Bone marrow (tissue), 2 donors: Measurements from ENCODE around the gene KCNA10.

Experiments
- DNase-seq, 2 donors: peaks; one replicate each; lab custom pipeline; 2025; lab: John Stamatoyannopoulos, UW

The KCNA10 gene

DNA sequence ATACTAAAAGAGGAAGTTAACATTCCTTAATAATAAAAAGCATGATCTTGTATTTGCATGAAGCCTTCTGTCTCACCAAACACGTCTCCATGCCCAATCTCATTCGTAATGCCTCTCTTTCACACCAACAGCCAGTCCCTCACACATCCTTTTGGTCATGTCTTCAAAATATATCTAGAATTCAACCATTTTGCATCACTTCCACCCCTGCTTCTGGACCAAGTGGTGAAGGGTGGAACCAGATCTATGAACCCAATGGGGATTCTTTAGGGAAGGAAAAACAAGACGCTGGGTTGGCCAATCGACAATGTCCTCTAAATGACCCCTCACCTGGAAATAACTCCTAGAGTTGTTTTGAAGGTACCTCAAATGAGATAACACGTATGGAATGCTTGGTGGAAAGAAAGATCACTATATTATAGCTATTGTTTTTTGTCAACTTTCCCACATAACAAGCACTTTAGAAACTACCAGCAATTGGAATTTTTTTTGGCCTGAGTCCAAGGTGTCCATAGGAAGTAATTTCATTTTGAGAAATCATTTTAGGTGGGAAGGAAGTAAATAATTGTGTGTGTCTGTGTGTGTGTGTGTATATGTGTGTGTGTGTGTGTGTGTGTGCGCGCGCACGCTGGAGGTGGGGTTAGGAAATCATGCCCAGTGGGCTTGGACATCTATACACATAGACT is at the start of gene KCNA10:
KCNA10 (minus strand) TSS at position 51 of the 686 bp plus-strand sequence. CDS start 388 bp downstream, outside the sequence.
- no peak for DNase-seq

DNA sequence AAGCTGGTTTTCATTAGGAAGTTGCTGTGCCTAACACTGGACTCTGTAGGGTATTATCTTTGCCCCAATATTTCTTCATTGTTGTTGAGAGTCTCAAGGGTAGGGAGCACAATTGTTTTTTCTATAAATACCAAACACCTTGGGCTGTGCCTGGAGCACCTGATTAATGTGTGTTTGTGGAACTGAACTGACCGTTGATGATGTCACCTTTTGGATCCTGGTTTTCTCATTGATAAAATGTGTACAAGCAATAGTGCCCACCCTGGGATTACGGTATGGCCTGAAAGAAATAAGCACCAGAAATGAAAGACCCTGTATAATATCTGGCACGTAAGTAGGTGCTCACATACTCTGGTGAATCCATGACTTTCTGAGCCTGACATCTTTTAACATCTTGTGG is 47.9 kb upstream of the KCNA10 start:
- DNase-seq, result no peak

DNA sequence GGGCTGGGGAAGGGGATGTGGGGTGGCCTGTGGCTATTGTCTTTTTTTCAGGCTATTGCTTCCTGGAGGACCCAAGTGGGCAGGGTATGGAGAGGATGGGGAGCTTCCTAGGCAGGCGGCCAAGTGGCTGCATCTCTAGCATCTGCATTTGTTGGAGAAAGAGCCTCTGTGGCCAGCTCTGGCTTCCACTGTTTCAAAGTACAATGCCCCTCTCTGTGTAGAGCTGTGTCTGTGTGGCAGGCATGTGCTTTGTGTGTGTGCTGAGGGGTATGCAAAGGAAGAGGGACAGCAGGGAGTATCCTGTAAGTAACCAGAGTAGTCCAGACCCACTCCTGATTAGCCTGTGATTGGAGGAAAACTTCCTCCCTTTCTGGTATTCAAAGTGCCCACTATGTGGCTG is 46.6 kb upstream of the KCNA10 start:
- no peak for DNase-seq

DNA sequence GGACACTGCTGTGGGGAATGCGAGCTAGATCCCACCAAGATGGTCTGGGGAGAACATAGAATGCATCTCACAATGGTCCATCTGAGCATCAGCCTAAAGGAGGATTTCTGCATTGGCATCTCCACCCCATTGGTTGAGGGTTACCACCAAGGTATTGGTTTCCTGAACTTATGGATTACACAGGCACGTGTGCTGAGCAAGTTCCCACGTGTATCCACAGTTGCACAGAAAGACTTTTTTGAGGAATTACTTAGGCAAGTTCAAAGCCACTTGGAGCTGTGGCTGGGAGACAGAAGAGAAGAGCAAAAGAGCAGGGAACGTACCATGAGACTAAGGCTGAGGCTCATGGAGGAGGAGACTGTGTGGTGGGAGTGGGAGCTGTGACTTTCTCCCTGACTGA is 44.1 kb upstream of the KCNA10 start:
- DNase-seq, result no peak

DNA sequence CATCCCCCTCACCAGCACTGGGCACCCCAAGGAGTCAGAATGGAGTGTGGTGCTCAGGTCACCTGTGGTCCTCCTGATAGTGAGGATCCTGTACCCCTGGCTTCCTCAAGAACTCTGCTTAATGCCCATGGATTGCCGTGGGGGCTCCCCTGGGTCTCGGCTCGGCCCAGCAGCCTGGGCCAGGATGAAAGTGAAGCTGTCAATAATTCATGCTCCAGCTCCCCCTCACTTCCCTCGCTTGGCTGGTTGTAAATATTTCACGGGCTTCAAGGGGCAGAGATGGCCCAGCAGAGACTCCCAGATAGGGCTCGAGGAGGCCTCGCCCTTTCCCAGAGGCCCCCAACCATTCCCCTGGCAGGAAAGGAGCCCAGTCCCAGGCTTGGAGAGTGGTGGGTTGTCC is 42.6 kb upstream of the KCNA10 start:
- DNase-seq, result no peak

DNA sequence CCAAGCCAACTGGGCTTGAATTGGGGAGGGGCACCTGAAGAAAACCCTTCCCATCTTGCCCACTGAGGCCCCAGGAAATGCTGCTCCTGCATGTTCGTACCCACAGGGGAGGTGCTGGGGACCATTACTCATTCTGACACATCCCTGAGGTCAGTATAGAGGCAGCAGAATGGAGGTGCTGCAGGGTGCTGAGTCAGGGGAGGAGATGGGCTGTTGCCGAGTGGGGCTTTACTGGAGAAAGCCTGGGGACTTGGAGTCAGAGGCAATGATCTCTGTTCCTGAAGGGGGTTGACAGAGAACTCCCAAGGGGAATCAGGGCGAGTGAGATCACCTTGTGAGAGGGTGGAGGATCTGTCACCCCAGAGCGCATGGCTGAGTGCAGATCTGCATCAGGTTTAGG is 40.2 kb upstream of the KCNA10 start:
- no peak for DNase-seq

DNA sequence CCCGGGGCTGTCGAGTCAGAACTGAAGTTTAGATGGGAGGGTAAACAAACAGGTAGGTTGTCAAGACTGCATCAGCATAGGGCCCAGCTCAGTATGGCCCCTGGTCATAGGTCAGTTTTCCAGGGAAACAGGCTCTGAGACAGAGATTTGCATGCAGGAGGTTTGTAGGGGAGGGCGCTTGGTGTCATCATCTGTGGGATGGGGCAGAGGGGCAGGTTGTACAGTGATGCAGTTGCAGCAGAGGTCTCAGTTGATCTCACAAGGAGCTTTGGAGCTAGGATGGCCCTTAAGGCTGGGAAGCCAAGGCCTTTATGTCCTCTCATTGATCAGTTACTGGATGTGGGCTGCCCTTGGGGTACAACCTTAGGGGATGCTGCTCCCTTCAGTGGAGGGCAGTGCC is 38.5 kb upstream of the KCNA10 start:
- no peak for DNase-seq

DNA sequence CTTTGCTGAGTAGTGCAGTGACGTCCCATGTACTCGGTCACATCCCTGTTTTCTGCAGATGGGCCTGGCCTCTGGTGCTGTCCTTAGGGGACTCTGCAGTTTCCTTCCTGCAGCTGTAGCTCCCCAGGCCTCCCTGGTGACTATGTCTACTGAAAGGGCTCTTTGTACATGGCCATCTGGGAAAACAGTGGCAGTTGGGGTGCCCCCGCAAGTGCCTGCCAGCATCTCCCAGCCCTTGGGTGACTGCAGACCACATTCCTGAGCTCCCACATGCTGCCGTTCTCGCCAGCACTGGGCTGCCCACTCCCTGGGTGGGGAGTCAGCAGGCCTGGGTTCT is 37.5 kb upstream of the KCNA10 start:
- no peak for DNase-seq

DNA sequence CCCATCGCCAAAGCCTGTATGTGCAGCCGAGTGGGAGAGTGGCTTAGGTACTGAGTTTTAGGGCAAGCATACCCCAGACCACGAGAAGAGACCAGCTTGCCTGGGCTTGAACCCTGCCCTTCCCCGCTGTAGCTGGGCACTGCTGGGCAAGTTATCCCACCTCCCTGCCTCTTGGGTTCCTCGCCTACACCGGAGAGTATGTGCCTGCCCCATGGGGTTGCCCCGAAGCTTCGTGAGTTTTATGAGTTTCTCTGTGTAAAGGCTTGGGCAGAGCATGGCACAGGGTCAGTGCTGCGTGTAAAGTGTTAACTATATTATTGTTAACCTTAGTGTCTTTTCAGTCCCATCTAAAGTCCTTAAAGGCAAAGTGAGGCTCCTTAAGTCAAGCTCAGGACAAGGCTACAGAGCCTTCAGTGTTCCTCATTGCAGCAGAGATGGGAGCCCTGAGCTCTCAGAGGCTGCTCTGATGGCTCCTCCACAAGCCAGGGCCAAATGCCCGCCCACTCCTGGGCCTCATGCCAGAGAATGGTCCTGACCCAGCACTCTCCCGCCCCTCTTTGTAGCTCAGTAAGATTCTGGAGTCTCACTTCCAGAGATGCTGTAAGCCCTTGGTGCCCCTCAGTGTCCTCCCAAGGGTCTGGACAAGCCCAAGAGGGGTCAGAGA is 37.0 kb upstream of the KCNA10 start:
- no peak for DNase-seq

DNA sequence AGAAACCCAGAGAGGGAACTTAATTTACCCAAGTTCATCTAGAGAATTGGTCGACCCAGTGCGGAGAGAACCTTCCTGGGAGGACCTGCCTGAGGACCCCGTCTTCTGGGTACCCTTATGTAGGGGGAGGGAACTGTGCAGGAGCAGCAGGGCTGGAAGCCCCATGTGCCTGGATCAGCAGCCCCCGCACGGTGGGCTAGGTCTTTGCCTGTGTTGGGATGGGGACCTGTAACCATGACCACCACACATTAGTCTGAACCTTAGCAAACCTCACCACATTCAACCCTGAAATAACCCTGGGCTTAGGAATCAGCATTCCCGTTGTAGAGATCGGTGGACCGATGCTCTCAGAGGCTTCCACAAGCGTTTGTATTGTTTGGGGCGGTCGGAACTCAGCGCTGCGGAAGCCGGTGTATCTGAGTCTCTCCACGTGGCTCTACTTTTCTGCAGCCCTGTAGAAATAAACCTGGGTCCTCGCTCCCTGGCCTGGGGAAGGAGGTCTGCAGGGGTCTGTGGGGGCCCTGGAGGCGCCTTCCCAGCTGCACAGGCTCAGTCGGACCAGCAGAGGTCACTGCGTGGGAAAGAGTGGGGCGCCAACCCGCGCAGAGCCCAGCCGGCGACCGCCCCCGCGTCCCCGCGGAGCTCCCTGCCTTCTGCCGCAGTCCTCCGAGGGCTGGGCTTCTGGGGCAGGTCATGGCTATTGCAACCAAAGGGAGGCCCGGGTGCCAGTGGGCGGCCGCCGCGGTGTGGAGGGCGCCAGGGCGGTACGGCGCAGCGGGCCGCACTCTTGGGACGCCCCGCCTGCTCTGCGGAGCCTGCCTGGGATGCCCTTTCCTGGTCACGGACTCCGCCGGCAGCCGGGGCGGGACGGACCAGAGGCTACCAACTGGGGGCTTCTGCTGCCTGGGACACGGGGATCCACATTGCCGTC is 36.2 kb upstream of the KCNA10 start:
- DNase-seq, result peak in 1 of 2 donors; percentile 5

DNA sequence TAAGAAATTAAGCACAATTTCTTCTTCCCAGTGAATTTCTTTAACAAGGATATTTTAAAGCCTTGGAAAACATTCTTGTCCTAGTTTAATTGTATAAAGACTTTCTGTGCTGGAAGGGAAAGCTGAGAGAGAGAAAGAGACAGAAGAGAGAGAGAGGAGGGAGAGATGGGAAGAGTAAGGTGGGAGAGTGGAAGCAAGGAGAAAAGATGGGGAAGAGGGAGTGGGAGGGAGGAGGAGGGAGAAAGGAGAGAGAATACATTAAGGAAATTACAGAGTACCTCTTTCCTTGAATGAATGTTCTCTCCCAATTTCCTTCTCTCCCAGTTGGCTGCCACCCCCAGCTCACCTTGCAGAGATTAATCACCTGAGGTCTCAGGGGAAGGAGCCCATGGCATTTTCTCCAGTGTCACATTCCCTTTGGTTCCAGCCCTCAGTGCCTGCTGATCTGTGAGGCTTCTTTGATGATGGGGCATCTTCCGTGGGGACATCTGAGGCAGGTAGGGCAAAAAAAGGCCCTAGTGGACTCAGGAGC is 32.4 kb upstream of the KCNA10 start:
- no peak for DNase-seq

DNA sequence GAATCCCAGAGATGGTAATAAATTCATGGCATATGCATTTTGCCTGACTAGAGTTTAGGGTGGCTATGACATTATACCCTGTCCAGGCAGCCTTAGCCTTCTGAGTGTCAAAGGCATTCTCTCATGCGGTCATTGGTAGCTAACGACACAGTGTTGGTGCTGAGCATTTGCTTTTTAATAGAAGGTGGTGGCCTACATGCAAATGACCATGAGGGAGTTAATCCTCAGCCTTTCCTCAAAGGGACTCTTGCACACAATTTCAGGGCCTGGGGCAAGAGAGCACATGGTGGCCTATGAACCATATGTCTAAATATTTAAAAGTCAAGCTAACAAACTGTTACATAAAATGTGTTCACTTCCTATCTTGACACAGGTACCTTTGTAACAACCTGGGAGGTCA is 30.9 kb upstream of the KCNA10 start:
- DNase-seq, result no peak

DNA sequence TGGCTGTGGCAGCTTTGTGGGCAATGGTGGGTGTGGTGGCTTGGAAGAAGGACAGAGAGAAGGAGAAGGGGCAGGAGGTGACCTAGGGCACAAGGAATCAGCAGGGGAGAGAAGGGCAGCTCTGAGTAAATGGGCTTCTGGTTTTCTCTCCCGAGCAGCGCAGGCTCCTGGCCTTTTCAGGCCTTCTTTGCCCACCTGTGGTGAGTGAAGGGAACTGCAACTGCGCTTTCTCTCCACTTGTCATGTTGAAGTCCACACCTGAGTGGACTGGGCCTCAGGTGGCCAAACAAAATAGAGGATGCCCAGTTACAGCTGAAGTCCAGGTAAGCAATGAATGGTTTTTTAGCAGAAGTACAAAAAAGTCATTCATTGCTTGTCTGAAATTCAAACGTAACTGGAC is 29.4 kb upstream of the KCNA10 start:
- DNase-seq, result no peak

DNA sequence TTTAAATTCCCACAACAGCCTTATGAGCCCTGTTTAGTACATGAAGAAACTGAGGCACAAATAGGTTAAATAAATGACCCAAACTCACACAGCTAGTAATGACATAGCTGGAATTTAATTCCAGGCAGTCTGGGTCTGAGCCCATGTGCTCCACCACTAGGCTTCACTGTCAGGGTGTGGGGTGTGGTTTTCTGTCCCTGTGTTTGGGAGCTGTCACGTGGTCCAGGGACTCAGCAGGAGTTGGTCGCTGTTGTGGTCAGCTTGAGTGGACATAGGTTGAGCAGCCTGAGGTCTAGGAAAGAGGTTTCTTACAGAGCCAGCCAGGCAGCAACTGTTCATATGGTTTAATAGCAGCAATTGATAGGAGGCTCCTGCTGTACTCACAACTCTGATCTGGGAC is 28.0 kb upstream of the KCNA10 start:
- DNase-seq, result no peak

DNA sequence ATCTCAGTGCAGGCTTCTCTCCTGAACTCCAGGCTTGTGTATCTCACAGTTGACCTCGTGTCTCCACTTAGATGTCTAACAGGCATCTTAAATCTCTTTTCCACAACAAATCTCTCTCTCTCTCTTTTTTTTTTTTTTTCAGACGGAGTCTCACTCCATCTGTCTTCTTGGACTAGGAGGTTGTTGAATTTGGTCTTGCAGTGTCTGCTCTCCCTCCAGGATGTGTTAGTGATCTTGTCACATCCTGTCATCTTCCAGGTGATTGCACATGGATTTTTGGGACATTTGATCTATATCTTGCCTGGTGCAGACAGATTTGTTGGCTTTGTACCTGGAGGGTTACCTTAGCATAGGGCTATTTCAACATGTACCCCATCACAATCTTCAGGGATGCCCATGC is 26.5 kb upstream of the KCNA10 start:
- DNase-seq, result no peak

DNA sequence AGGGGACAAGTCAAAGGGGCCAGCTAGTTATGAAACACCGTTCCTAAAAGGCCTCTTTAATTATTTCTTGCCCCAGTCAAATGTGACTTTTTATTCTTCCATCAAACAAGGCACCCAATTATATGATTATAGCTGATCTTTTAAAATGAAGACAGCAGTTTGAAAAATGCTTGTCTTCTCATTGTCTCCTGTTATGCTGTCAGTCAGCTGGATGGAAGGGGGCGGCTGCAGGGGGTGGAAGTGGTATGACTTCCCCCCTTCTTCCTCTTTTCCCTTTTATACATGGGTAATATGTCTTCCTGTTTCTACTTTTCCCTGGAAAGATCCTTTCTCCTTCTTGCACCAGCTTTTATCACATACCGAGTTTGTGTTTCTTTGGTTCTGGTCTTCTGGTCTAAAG is 25.8 kb upstream of the KCNA10 start:
- DNase-seq, result no peak

DNA sequence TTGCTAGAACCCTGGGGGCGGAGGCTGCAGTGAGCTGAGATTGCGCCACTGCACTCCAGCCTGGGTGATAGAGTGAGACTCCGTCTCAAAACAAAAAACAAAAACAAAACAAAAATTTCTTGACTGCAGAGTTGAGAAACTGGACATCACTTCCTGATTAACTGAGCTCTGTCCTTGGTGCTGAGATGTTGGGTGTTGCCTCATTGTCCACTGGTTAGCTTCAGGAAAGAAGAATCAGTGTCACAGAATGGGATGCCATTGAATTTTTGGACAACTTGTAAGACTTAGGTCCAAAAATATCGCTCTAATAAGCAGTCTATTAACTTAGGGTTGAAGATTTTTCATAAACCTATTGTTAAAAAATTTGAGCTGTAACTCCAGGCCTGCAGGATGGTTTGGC is 23.8 kb upstream of the KCNA10 start:
- no peak for DNase-seq

DNA sequence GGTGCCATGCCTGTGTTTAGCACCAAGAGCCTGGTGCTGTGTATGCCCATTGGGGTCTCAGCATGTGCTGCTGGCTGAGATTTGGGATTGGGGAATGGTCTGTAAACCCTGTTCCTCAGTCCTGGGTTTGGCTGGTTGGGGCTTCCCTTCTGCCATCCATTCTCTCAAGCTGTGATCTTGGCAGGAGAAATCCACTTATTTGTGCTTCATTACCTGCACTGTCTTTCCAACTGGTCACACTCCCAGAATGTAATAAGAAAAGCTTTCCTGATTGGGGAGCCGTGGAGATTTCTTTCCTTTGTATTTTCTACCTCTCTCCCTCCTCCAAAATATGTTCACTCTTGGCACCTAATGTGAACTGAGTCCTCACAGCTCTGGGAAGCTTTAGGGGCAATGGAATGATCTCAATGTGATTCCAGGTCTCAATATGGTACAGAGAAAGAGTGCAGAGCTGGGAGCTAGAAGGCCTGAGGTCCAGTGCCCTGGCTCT is 23.0 kb upstream of the KCNA10 start:
- DNase-seq, result no peak

DNA sequence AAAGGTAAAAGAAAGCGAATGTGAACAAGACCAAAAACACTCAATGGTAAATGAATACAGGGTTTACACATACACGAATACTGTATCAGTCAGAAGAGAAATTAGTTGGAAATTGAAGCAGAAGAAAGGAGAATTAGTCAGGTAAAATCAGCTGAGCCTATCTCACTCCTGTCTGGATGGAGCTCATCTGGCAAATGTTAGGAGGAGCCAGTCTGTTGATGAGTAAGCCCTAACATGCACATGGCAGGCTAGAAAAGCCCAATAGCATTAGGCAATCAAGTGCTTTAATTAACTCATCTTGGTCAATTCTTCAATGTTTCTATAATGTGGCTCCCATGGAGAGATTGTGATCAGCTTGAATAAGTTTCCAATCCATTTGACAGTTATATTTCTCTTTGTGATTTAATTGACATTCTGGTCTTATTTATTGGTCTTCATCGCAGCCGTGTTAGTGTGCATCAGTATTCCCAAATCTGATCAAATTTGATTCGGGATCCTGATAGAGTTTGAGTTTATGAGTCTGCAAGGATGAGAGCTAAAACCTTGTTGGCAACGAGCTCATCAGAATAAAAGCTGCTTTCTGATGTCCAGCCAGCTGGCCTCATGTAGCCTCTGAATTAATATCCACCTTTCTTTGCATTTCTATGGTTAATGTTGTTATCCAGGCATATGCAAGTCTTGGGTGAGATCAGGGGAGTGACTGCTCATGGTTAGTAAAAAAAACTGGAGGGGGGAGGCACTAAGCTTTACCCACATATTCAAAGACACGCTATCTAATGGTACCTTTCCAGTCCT is 22.1 kb upstream of the KCNA10 start:
- DNase-seq, result no peak

DNA sequence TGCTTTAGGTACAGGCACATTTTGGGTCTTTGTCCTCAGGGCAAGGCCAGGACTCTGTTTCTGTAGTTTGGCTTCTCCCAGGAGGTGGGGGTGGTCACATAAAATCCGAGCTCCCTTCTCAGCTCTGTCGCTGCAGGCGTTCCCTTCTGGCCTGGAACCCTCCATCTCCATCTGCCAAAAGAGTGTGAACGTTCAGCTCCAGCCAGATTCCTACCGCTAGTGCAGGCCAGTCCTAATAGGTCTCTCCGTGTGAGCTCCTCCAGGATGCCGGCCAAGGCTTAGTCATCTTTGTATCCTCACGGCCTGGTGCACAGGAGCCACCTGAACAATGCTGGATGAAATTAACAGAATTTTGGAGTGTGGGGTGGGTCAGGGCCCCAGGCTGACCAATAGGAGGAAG is 19.9 kb upstream of the KCNA10 start:
- no peak for DNase-seq

DNA sequence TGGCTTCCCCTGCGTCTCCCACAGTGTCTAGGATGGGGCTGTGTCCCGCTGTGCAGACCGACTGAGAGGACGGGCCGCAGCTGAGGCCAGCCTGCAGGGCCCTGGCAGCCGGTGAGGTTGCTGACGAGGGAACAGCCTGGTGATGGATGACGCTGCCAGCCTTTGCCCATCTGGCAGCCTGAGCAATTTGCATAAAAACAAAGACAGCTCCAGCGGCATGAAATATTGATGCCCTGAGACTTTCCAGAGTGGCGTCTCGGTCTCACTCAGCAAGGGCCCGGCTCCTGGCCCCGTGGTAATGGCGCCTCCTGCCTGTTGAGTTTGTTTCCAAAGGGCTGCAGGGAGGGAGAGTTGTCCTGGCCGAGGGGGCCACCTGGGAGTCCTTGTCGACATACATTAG is 19.1 kb upstream of the KCNA10 start:
- DNase-seq, result no peak

DNA sequence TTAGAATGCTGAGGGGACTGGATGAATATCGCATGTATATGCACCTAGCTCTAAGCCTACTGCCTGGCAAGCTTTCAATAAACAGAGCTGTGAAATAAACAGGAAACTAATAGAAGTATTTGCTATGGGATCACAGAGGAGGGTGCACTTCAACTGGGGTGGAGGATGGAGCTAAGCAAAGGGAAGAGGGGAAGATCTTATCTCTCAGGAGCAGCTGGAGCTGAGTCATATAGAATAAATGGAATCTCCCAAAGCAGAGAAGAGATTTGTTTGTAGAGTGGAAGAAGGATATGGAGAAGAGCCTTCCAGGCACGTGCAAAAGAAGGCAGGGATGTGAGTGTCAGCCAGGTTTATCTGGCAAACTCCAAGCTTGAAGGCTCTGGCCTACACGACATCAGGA is 17.0 kb upstream of the KCNA10 start:
- no peak for DNase-seq
